Central memory CD8-positive, alpha-beta T cell (primary cell): ENCODE measurements around the gene RAPGEF1.

Experiments
- ATAC-seq: fragments of 150-1000 bp; cut with Tn5 transposase; replicated peaks from 2 replicates; pipeline ENCODE4 v1.10.0; 2022; ENCODE audit warnings: mild to moderate bottlenecking, moderate FRiP score, moderate number of reproducible peaks; ENCODE audit not compliant: poor library complexity, severe bottlenecking; ENCODE audit errors: extremely low read depth
- DNase-seq, 2 donors: peaks; one replicate each; pipeline ENCODE4 v3.0.0; 2021; ENCODE audit warnings: low spot score in 2 of 2
- H3K27ac Mint-ChIP-seq: one replicate; pipeline ENCODE4 v1.8.0; 2022; ENCODE audit warnings: low read depth, mild to moderate bottlenecking, moderate library complexity, mixed read lengths
- H3K27me3 Mint-ChIP-seq: one replicate; pipeline ENCODE4 v1.8.0; 2022; ENCODE audit warnings: mixed read lengths
- H3K36me3 Mint-ChIP-seq: one replicate; pipeline ENCODE4 v1.8.0; 2022; ENCODE audit warnings: mild to moderate bottlenecking, moderate library complexity, mixed read lengths; ENCODE audit not compliant: insufficient read depth
- H3K4me1 Mint-ChIP-seq: one replicate; pipeline ENCODE4 v1.8.0; 2022; ENCODE audit warnings: mixed read lengths
- H3K4me3 Mint-ChIP-seq: one replicate; pipeline ENCODE4 v1.8.0; 2022; ENCODE audit warnings: mild to moderate bottlenecking, moderate library complexity, mixed read lengths
- H3K9me3 Mint-ChIP-seq: one replicate; pipeline ENCODE4 v1.8.0; 2022; ENCODE audit warnings: mixed read lengths

RAPGEF1 gene

DNA sequence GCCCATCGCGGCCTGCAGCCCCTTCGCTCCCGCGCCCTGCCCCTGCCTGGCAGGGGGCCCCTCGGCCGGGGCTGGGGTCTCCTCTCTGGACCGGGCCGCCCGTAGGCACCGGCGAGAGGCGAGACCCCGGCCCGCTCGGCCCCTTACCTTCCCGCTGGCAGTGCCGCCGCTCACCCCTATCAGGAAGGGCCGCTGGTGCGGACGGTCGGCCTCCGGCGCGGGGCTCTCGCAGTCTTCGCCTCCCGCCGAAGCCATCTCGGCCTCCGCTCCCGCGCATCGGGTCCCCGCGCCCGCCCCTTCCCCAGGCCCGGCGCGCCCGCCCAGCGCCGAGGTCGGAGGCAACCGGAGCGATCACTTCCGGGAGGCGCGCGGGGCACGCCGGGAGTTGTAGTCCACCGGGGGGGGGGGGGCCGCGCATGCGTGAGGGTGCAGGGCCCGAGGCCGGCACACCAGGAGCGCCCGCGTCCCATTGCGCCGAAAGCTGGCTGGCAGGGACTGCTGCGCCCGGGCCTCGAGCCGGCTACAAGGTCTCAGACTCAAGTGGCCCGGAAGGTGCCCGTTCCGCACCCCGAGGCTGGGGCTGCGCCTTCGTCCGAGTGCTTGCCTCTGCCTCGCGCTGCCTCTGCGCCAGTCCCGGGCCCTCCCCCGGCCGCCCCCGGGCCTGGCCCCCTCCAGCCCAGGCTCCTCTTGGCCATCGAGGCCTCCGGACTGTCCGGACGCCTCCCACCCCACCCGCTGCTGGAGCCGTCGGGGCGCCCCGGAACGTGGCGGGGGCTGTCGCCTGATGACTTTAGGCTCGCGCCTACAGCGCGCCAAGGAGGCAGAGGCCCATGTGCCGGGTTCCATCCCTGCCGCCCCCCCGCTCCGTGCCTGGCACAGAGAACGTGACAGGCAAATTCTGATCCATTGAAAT, 208.7 kb downstream of the RAPGEF1 start, which contains the start of gene UCK1:
Gene UCK1 (minus strand): TSS at position 344 of the 913 bp plus-strand sequence. CDS start 89 bp downstream, at position 255.
- Mint-ChIP-seq H3K36me3 (peaks cover 22% of the 10 kb centered on the region), H3K4me3 (peak within 1 kb of the TSS; percentile 69), H3K4me1 (peaks cover 12% of the 10 kb centered on the region), H3K27ac (peak within 1 kb of the TSS; percentile 65), H3K9me3 (no peaks in the 10 kb centered on the region), H3K27me3 (no peaks in the 10 kb centered on the region)
- ATAC-seq: peak; percentile 94
- peak; percentile 38 to 49 for DNase-seq

DNA sequence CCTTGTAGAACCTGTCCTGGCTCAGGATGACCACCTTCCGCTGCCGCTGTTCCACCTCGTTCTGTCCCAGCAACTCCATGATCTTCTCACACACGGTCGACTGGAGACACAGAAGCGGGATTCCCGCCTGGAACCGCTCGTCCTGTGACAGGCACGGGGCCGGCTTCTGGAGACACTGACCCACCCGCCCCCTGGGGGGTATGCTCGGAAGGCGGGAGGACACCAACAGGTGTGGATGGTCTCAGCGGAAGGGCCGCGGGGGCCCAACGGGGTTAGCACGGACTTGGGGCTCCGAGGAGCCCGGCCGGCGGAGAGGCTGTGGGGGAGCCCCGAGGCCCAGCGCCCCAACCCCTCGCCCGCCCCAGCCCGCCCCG, 209.3 kb downstream of the RAPGEF1 start:
- Mint-ChIP-seq H3K4me1 (peaks cover 12% of the 10 kb centered on the region), H3K27me3 (no peaks in the 10 kb centered on the region), H3K4me3 (peak overlapping the region; percentile 69), H3K27ac (no peak overlapping the region), H3K36me3 (peaks cover 22% of the 10 kb centered on the region), H3K9me3 (no peaks in the 10 kb centered on the region)
- ATAC-seq: peak; percentile 11
- DNase-seq: no peak

DNA sequence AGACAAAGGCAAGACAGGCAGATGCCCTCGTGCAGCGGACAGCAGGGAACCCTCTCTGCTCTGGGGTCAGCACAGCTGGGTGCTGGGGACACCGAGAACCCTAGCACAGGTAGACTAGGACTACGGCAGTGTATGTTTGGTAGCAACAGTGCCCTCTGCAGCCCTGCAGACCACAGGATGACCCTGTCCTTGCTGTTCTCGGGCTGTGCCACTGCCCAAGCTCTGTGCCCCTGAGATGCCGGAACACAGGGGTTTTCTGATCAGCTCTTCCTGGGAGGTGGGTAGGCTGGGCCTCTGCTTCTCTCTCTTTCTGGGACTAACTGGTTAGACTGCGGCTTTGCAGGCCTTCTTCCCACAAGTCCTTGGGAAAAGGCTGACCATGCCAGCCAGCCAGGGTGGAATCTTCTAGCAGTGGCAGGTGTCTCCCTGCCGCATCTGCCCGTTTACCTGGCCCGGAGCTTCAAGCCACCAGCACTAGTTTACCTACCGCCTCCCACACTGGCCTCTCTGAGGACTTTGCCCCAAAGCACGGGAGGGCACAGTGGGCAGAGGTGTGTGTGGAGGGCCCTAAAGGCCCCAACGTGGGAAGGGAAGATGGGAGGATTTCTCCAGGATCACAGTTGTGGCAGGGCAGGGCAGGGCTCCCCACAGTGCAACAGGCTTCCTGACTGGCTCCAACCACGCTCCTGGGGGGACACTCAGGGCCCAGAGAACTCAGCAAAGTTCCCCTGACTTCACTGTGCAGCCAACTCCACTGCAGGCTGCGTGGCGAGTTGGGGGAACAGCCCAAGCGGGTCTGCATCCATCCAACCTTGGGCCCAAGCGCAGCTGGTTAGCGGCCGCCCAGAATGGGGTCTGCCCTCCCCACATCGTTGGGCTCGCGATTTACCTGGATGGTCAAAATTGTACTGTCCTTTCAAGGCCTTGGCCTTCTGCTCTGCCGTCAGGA, 210.0 kb downstream of the RAPGEF1 start:
- Mint-ChIP-seq H3K9me3 (no peaks in the 10 kb centered on the region), H3K36me3 (peaks cover 22% of the 10 kb centered on the region), H3K27me3 (no peaks in the 10 kb centered on the region), H3K4me1 (peaks cover 10% of the 10 kb centered on the region), H3K27ac (peak overlapping the region; percentile 65), H3K4me3 (peak overlapping the region; percentile 69)
- ATAC-seq (no peak), DNase-seq (no peak)

DNA sequence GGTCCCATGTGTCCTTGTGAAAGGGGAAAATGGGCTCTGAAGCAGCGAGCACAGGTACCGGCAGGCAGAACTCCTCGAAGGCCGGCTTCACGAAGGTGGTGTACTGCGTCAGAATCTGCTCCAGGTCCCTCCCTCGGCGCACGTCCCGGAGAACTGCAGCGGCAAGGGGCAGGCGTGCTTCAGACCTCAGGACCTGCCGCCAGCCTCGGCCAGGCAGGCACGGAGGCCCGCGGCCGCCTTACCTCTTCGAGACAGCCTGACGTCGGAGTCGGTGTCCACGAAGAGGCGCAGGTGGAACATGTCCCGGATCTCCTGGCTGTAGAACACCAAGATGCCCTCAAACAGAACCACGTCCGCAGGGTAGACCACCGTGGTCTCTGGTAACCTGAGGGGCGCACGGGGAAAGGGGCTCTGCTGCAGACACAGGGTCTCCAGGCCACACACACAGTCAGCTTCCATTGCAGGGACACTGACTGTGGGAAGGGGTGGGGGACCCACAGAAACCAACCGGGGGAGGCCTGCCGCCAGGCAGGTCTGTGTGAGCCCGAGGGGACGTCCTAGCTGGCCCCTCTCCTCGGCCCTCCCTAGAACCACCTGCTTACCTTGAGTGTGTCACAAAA, 210.9 kb downstream of the RAPGEF1 start:
- Mint-ChIP-seq H3K4me1 (peaks cover 4% of the 10 kb centered on the region), H3K9me3 (no peaks in the 10 kb centered on the region), H3K4me3 (peak overlapping the region; percentile 69), H3K27me3 (no peaks in the 10 kb centered on the region), H3K36me3 (peaks cover 27% of the 10 kb centered on the region), H3K27ac (no peak overlapping the region)
- no peak for ATAC-seq
- DNase-seq: no peak

DNA sequence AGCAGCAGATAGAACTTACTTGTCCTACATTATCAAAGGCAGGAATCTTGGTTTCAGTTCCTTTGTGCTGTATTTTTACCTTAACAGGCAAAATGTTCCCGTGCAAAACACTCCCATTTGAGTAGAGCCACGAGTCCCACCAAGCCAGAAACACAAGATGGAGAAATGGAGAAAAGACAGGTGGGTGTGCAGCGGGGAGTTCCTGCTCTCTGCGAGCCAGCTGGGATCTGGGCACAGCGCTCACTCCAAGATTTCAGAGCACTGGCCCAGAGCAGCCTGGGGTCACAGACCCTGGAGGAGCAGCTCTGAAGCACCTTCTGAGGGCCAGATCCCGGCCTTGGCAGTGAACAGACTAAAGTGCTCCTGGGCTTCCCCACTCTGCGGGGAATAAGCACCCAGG, 211.7 kb downstream of the RAPGEF1 start:
- peaks cover 4% of the 10 kb centered on the region for H3K4me1 Mint-ChIP-seq
- H3K9me3 Mint-ChIP-seq: no peaks in the 10 kb centered on the region
- no peak overlapping the region for H3K27ac Mint-ChIP-seq
- DNase-seq: no peak
- H3K4me3 Mint-ChIP-seq: peak overlapping the region; percentile 44
- H3K36me3 Mint-ChIP-seq: peaks cover 29% of the 10 kb centered on the region
- ATAC-seq: no peak
- no peaks in the 10 kb centered on the region for H3K27me3 Mint-ChIP-seq
